ENCODE measurements around the gene SMC3. TPM values are rescaled to one million over a fixed set of nuclear protein-coding genes. Genes with fewer than 3 reads are reported as not detected.
"Not testable (repeated sequence)": the region's sequence is repeated elsewhere in the genome, so short reads cannot be mapped to it uniquely, and the experiment has no call there.

SMC3 gene
- total RNA-seq, 1 donor from 2014 or later = 30.2 TPM

DNA sequence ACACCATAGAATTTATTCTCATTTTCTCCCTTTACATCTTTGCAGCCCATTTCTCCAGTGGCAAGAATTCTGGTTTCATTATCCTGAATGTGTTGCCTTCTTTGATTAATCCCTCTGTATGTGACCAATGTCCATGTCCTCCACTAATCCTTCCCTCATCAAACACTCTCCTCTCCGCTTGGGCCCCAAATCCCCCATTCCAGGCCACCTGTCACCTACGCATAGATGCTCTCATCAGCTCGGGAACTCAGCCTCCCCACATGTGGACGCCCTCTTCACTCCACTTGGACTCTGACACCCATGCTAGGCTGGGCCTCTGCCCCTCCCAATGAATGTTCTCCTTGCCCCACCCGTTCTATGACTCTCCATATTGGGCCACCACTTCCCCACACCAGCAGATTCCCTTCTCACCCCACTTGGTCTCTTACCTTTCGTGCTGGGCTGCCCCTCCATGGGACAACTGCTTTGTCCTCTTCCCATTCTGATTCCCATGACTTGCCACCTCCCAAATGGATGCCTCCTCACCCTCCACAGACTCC is 57.9 kb downstream of the SMC3 start:
- DNase-seq (ENCODE audit: low spot score) = no peak

GRCh38 chr10:110625951-110626855 is 58.7 kb downstream of the SMC3 start:
- DNase-seq (ENCODE audit: low spot score) = no peak

DNA sequence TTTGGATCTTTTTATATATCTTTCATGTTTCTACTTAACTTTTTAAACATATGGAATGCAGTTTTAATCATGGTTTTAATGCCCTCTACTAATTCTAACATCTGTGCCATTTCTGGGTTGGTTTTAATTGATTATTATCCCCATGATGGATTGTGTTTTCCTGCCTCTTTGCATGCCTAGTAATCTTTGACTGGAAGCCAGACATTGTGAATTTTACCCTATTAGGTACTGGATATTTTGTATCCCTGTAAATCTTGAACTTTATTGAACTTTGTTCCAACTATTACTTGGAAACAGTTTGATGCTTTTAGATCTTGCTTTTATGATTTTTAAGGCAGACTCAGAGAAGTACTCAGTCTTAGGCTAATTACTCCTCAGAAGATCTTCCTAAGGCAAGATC is 60.7 kb downstream of the SMC3 start:
- no peak for DNase-seq (ENCODE audit: low spot score)

- no peak for DNase-seq (ENCODE audit: low spot score)
Measured at GRCh38 chr10:110629680-110630191, 62.2 kb downstream of the SMC3 start.

DNA sequence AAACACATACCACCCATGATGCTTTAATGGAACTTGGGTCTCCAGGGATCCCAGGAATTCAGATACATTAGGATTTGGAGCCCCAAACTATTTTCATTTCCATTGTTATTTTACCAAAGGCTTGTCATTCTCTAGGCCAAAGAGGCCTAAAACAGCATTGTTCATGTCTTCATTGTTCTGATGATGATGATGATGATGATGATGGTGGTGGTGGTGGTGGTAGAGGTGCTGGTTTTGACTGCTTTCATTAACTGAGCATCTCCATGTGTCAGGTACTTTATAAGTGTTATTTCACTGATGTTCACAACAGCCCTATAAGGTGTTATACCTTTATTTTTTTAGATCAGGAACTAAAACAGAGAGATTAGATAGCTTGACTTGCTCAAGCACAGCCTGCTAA is 64.4 kb downstream of the SMC3 start:
- DNase-seq (ENCODE audit: low spot score) = no peak

DNA sequence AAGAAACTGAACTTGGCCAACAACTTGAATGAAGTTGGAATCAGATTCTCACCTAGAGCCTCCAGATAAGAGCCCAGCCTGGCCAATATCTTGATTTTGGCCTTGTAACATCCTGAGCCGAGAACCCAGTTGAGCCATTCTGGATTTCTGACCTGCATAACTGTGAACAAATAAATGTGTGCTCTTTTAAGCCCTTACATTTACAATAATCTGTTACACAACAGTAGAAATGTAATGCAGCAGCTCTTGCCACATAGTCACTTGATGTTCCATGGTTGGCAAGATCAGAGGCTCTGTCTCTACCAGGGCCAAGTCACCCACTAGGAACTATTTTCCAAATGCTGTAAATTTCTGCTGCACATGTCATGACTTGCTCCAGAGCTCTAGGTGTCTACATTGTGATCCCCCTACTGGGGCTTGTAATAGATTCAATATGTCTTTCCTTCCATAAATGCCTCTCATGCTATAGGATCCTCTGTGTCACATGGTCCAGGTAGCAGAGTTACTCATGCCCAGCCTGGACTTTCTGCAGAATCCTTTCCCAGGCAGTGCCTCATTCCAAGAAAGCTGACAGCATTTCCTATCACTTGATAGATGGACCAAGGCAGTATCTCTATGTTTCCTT is 65.2 kb downstream of the SMC3 start:
- no peak for DNase-seq (ENCODE audit: low spot score)

DNA sequence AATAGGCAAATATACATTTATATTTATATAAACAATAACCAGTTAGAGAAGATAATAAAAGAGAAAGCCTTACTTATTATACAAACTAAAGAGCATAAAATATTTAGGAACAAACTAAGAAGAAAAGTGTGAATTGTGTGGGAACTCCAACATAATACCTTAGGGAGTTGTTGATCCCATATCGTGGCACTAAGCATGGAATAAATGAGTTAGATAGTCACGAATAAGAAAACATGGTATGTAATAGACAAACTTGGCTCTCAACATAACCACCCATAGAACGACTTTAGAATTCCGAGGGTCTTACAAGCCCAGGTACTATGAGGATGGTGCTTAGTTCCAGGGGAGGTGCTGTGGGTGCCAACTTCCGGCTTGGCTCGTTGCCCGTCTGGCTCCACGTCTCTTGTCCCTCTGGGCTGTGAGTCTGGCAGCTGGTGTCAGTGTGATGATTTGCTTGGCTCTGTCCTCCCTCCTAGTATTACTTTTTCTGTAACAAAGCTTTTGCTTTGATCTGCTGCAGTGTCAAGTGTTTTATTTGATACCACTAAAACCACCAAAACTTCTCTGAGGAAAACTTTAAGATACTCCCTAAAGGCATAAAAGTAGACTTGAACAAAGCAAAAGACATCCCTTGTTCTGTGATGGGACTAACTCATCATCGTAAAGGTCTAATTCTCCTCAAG is 67.2 kb downstream of the SMC3 start:
- no peak for DNase-seq (ENCODE audit: low spot score)

DNA sequence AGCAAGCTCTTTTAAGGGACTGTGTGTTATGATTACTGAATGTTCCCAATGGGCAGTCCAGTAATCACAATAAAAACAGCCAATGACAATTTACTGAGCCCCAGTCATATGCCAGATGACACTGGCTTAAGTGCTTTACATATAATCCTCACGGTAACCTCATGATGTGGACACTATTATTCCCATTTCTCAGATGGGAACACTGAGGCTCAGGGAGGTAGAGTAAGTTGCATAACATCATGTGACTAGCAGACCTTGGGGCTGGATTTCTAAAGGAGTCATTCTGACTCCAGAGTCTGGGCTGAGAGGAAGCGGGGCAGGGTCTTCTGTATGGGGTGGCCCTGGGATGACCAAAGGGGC is 69.1 kb downstream of the SMC3 start:
- DNase-seq (ENCODE audit: low spot score) = no peak

DNA sequence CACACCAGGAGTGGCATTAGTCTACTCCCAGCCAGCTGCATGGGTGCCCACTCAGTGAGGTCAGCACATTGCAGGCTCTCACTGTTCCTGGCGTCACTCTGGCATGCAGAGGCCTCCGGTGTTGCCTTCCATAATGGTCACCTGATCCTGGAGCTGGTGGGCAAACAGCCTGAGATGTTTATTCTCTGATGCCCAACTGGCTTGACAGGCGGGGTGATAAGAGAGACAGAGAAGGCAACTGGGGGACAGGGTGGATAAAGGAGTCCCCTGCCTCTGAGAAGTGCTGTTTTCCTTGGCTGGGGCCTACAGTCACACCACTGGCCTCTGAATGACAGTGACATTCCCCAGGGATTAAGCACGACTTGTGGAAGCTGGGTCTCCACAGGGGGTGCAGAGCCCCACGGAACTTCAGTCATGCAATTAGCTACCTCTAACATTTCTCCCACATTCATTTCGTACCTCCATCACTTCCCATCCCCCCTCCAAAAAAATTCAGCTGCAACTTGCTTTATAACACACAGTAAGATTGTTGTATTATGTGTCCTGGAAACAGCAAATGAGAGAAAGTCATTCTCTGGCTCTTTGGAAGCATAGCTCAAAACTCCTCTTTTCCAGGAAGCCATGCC is 69.5 kb downstream of the SMC3 start:
- no peak for DNase-seq (ENCODE audit: low spot score)

- no peak for DNase-seq (ENCODE audit: low spot score)
Measured at GRCh38 chr10:110637558-110638053, 70.1 kb downstream of the SMC3 start.

GRCh38 chr10:110638319-110638718 is 70.8 kb downstream of the SMC3 start:
- DNase-seq (ENCODE audit: low spot score) = no peak

DNA sequence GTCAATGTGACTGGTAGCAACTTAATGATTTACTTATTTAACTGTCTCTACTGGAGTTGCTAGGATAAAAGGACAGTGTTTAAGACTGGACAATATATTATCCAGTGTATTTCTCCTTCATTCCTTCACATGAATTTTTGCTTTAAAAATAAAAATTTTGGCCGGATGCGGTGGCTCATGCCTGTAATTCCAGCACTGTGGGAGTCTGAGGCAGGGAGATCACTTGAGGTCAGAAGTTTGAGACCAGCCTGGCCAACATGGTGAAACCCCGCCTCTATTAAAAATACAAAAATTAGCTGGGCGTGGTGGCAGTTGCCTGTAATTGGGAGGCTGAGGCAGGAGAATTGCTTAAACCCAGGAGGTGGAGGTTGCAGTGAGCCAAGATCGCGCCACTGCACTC is 71.6 kb downstream of the SMC3 start:
- not testable (repeated sequence) for DNase-seq (ENCODE audit: low spot score)

GRCh38 chr10:110639858-110640257 is 72.4 kb downstream of the SMC3 start:
- DNase-seq (ENCODE audit: low spot score) = not testable (repeated sequence)

- no peak for DNase-seq (ENCODE audit: low spot score)
Measured at GRCh38 chr10:110641256-110641655, 73.8 kb downstream of the SMC3 start.

DNA sequence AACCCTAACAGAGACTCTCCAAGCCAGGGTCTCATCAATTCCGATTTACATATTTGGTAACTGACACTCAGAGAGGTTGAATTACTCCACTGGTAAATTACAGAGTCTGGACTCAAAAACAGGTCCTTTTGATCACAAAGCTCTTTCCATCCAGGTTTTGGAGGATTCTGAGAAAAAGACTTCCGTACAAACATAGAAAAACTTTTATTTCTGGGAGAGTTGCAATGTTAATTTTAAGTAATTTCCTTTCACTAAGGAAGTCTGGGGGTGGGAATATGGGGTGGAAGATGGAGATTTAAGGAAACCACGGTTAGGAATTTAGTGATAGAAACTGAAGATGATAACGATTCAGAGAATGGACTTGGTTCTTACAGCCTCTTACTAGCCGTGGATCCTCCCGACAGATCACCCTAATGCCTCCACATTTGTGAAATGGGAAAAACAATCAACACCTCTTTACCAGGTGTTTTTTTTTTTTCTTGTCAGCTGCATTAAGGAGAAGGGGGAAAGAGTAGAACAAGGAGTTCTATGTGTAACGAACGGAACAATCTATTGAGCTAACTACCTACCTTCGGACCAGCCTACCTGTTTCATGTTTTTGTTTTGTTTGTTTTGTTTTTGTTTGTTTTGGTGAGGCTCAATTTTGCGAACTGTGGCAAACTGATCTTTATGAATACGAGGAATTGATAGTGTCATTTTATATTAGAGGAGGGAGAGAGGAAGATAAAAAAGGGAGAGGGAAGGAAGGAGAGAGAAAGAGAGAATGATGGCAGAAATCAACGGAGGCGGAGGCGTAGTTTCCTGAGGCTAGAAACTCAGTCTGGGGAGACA is 74.9 kb downstream of the SMC3 start:
- no peak for DNase-seq (ENCODE audit: low spot score)

DNA sequence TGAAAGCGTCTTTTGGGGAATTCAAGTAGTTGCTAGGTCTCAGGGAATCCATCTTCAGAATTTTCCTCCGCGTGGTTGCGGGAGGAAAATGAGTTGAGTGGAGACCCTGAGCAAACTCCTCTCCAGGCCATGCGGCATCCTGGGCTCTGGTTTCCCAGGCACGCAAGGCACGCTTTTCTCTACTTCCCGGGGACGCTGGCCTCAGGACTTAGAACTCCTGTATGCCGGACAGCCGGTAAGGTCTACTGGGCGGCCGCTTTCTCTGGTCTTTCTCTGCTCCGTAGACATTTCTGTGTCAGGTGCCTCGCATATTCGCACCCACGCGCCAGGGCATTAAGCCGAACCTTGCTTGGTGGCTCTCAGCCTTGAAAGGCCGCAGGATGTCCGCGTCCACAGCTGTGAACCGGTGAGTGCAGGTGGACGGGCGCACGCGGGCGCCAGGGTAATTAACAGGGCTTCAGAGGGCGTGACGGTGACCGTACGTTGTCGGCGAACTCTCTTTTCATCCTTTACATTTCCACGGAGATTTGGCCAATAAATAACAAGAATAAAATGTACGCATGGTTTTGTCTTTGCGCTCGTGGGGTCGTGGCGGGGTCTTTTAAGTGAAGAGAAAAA is 75.6 kb downstream of the SMC3 start:
- DNase-seq (ENCODE audit: low spot score) = no peak

DNA sequence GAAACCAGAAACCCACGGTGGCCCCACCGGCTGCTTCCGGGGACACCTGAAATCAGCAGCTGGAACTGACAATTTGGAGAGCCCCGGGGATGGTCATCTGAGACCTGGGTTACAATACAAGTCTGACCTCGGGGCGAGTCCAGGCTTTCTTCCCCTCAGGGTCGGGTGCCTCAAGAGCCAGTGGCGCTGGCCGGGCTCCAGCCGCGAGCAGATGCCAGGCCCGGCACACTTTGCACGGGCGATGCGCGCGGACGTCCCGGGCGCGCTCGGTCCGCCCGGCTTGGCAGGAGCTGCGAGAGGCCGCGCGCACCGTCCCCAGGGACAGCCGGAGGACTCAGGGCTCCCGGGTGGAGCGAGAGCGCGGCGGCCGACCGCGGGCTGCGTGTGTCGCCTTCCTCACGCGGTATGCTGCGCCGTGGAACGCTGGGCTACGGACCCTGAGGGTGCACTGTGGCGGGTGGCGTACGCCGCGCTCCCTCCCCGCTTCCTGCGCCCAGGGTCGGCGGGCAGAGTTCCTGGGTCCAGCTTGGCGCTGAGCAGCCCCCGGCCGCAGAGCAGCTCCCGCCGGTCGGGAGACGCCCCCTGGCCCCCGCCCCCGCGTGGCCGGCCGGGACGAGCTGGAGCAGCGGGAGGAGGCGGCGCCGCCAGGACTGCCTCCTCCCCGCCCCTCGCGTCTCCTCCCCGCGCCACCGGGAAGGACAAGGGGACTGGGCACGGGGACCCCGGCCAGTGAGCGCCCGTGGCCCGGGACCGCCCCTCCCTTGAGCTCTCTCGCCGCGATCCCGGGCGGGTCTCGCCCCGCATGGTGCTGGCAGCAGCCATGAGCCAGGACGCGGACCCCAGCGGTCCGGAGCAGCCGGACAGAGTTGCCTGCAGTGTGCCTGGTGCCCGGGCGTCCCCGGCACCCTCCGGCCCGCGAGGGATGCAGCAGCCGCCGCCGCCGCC is 76.4 kb downstream of the SMC3 start, which contains the start of gene RBM20:
Gene RBM20, plus strand, starts transcription at position 684 of the 945 bp plus-strand sequence. Its CDS starts 119 bp downstream, at position 803.
- DNase-seq (ENCODE audit: low spot score) = no peak

DNA sequence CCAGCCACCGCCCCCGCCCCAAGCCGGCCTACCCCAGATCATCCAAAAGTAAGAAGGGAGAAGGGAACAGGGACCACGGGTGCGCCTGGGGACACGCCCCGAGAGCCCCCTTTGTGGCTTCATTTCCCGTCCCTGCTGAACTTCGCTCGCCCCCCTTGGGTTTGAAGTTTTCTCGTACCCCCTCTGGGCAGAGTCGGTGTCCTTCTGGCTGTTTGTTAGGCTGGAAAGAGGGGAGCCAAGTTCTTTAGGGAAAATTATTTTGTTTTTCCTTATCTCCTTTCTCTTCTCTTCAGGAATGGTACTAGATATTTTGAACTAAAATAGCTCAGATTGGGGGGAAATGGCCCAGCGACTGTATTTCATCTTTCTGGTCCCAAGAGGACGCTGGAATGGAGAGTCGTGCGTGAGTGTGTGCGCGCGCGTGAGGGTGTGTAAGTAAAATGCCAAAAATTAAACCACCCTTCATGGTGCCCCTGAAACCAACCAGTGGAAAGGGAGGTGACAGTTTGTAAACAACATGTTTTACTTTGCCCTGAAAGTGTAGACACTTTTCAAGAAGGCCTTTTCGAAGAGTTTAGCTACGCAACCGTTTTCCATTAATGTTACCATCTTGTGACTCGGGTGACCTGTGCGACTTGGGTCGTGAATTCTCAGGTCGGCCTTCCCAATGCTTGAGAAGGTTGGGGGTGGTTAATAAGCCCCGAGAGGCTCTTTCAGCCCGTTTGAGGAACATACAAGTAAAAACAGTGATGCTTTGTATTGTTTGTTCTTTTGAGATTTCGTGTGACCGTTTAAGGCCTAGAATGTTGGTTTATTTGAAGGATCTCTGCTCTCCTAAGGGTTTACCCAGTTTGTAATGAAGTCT is 77.3 kb downstream of the SMC3 start:
- DNase-seq (ENCODE audit: low spot score) = no peak

Measured in ureter (tissue), 1 donor.